ENCODE data around the gene CTDSPL2. TPM values are rescaled to one million over a fixed set of nuclear protein-coding genes. Genes with fewer than 3 reads are reported as not detected.

CTDSPL2 gene
- total RNA-seq, 1 donor from 2014 or later: 45.2 TPM

GRCh38 chr15:44500555-44500954 lies 73.1 kb downstream of the CTDSPL2 start:
- H3K4me3 ChIP-seq (ENCODE audit: low read depth, low read length): no peak overlapping the region
- TF ChIP-seq CTCF (conservative IDR thresholded peaks at IDR 0.05; ENCODE audit: low read depth, low read length): no peak
- DNase-seq (ENCODE audit: low read depth): no peak

DNA sequence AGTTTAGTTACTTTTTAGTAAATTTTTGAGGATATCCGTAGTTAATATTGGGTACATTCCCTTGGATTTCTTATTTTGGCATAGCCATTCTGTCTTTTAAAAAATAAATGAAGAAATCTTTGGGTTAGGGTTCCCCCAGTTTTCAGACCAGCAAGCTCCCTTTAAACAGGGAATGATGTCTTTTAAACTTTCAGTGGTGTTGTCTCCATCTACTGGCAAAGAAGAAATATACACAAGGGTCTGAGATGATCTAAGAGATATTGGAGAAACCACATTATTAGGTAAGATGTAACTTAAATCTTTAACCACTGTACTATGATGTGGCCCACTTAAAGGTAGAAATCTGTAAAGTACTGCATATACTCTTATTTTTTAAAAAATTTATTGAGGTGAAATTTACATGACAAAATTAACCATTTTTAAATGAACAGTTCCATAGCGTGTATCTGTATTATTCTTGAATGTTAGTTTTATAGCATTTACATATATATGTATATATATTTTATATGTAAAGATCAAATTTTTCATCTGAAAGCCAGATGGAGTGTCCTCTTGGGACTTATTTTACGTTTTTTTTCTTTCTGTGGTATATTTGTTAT lies 74.4 kb downstream of the CTDSPL2 start:
- no peak for DNase-seq (ENCODE audit: low read depth)
- no peak overlapping the region for H3K4me3 ChIP-seq (ENCODE audit: low read depth, low read length)
- TF ChIP-seq CTCF (conservative IDR thresholded peaks at IDR 0.05; ENCODE audit: low read depth, low read length): peak; percentile 70

DNA sequence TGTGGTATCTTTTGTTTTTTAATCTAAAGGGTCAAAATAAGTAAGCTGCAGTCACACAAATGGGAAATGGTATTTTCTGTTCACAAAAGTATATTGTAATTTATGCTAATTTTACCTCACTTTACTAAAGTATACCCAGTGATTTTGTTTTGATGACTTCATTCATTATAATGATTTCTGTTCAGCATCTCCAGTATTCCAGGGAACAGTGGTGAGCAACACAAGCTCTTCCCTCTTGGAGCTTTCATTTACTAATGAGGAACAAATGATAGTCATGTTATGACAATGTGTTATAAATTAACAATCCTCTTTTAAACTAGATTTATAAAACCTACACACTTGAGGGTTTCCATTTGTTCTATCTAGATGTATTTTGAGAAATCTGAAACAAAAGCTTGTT lies 89.0 kb downstream of the CTDSPL2 start:
- no peak for DNase-seq (ENCODE audit: low read depth)
- TF ChIP-seq CTCF (conservative IDR thresholded peaks at IDR 0.05; ENCODE audit: low read depth, low read length): no peak
- no peak overlapping the region for H3K4me3 ChIP-seq (ENCODE audit: low read depth, low read length)

GRCh38 chr15:44519537-44519936 lies 92.1 kb downstream of the CTDSPL2 start:
- no peak for TF ChIP-seq CTCF (conservative IDR thresholded peaks at IDR 0.05; ENCODE audit: low read depth, low read length)
- no peak for DNase-seq (ENCODE audit: low read depth)
- no peak overlapping the region for H3K4me3 ChIP-seq (ENCODE audit: low read depth, low read length)

DNA sequence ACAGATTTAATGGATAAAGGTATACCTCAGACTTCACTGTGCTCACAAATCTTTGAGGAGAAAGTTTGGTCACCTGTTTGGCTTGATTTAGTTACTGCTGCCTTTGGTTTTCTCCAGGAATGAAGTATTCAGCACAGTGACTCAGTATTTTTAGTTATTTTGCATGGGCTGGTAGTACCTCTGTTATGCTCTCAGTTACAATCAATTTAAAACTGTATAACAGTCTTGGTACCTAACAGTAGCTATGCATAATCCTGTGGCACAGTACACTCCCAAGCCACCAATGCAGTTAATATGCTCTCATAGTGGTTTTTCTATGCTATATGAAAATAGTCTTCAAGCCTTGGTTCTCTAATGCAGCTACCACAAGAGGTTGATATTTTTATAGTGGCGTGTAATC lies 97.6 kb downstream of the CTDSPL2 start:
- DNase-seq (ENCODE audit: low read depth): no peak
- H3K4me3 ChIP-seq (ENCODE audit: low read depth, low read length): no peak overlapping the region
- no peak for TF ChIP-seq CTCF (conservative IDR thresholded peaks at IDR 0.05; ENCODE audit: low read depth, low read length)

DNA sequence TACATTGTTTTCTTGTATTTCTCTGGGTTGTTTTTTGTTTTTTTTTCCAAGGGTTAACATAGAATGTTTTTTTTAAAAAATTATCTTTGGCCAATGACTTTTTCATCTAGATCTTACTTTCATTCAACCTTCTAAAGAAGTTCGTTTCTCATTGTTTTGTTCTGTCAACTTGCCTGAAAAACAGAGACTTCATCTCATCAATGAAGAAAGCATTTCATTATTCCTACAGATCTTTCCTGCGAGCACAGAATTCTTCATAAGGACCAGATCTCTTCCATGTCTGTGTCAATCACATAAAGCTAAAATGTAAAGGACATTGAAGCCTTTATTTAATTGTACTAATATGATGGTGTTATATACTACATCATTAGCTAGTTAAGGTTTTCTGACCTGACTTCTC lies 99.8 kb downstream of the CTDSPL2 start:
- TF ChIP-seq CTCF (conservative IDR thresholded peaks at IDR 0.05; ENCODE audit: low read depth, low read length): no peak
- H3K4me3 ChIP-seq (ENCODE audit: low read depth, low read length): no peak overlapping the region
- DNase-seq (ENCODE audit: low read depth): no peak

GRCh38 chr15:44529864-44530604 lies 102.6 kb downstream of the CTDSPL2 start:
- DNase-seq (ENCODE audit: low read depth): no peak
- no peak overlapping the region for H3K4me3 ChIP-seq (ENCODE audit: low read depth, low read length)
- TF ChIP-seq CTCF (conservative IDR thresholded peaks at IDR 0.05; ENCODE audit: low read depth, low read length): no peak

Measured in epithelial cell of proximal tubule (primary cell).